MCF 10A (cell line): ENCODE measurements around the gene CCDC9B. TPM values are rescaled to one million over a fixed set of nuclear protein-coding genes. Genes with fewer than 3 reads are reported as not detected.

ENCODE experiments used
- BruUV-seq: library from RNA; stranded (reverse); fragments of 400-500 nt; replicated peaks from 2 replicates; lab custom pipeline; 2021; lab: Mats Ljungman, UMichigan
- CTCF ChIA-PET: fragments of 300-600 bp; sonication (Branson Sonifier 250); formaldehyde crosslinking; extraction: SDS; loops from one replicate; lab custom pipeline; 2021; ENCODE audit warnings: antibody characterized with exemption, inconsistent platforms; lab: Yijun Ruan, JAX
- POLR2A ChIA-PET: fragments of 300-600, 350-650 bp; sonication (Branson Sonifier 250); formaldehyde crosslinking; extraction: SDS; loops from one replicate; lab custom pipeline; 2020; ENCODE audit warnings: antibody characterized with exemption, inconsistent platforms; lab: Yijun Ruan, JAX
- DNase-seq: peaks from one replicate; pipeline ENCODE4 v3.0.0-alpha.2; 2018; ENCODE audit not compliant: unreplicated experiment
- H3K27ac Mint-ChIP-seq: one replicate; pipeline ENCODE4 v1.8.0; 2022; ENCODE audit warnings: mild to moderate bottlenecking, low read depth, mixed read lengths; ENCODE audit not compliant: unreplicated experiment
- H3K27me3 Mint-ChIP-seq: one replicate; pipeline ENCODE4 v1.8.0; 2022; ENCODE audit warnings: mixed read lengths; ENCODE audit not compliant: insufficient read depth, unreplicated experiment
- H3K36me3 Mint-ChIP-seq: one replicate; pipeline ENCODE4 v1.8.0; 2022; ENCODE audit warnings: mild to moderate bottlenecking, moderate library complexity, mixed read lengths; ENCODE audit not compliant: insufficient read depth, unreplicated experiment
- H3K4me1 Mint-ChIP-seq: one replicate; pipeline ENCODE4 v1.8.0; 2022; ENCODE audit warnings: mixed read lengths; ENCODE audit not compliant: insufficient read depth, unreplicated experiment
- H3K4me3 Mint-ChIP-seq: one replicate; pipeline ENCODE4 v1.8.0; 2022; ENCODE audit warnings: mild to moderate bottlenecking, moderate library complexity, mixed read lengths; ENCODE audit not compliant: unreplicated experiment
- H3K9me3 Mint-ChIP-seq: one replicate; pipeline ENCODE4 v1.8.0; 2022; ENCODE audit warnings: mixed read lengths; ENCODE audit not compliant: unreplicated experiment
- CTCF ChIP-seq: fragments of 200-600 bp; IDR thresholded peaks from one replicate; pipeline ENCODE4 v1.8.0; 2022; ENCODE audit warnings: antibody characterized with exemption, mild to moderate bottlenecking; ENCODE audit not compliant: unreplicated experiment
- intact Hi-C: fragments of 100-400 bp; cut with micrococcal nuclease; formaldehyde crosslinking; loops from 2 replicates; pipeline ENCODE4 v1.14.1; 2022
- total RNA-seq: library from RNA; stranded (reverse); gene quantifications from 2 replicates; pipeline ENCODE4 v1.2.3, GENCODE V29; 2022

CCDC9B gene
- total RNA-seq, 1 experiment from 2014 or later, result 36.0 TPM

GRCh38 chr15:40323953-40324937 lies 16.5 kb downstream of the CCDC9B start:
- no peaks in the 10 kb centered on the region for H3K9me3 Mint-ChIP-seq
- peaks cover 14% of the 10 kb centered on the region for H3K36me3 Mint-ChIP-seq
- H3K27ac Mint-ChIP-seq, result no peak overlapping the region
- no peak for TF ChIP-seq CTCF
- intact Hi-C loops, result no loop called here
- H3K4me1 Mint-ChIP-seq, result peaks cover 38% of the 10 kb centered on the region
- no peak for DNase-seq
- H3K4me3 Mint-ChIP-seq, result peak overlapping the region; percentile 69
- POLR2A ChIA-PET, result interaction anchor here (0.8 to 5.7 kb wide), 6 partner anchors 11 to 245 kb away, joined by 3 to 62 read pairs (median 6); partner anchors contain the start of genes CCDC9B, KNSTRN and RPUSD2
- H3K27me3 Mint-ChIP-seq, result no peaks in the 10 kb centered on the region
- CTCF ChIA-PET, result interaction anchor here (0.6 to 7.5 kb wide), 7 partner anchors 14 to 98 kb away, joined by 3 to 123 read pairs (median 25); partner anchors contain the start of gene CCDC9B
- BruUV-seq, result no TSS peak

GRCh38 chr15:40323239-40323952 lies 17.3 kb downstream of the CCDC9B start, which contains the start of gene INAFM2:
Gene INAFM2, plus strand, starts transcription at chr15:40323692. Its CDS starts 364 bp downstream, at chr15:40324056.
- H3K36me3 Mint-ChIP-seq, result peaks cover 14% of the 10 kb centered on the region
- POLR2A ChIA-PET, result interaction anchor here (0.7 to 2.3 kb wide), 11 partner anchors 10 to 541 kb away, joined by 3 to 10 read pairs (median 5); partner anchors contain the start of genes CCDC9B, FSIP1 and PAK6
- intact Hi-C loops, result no loop called here
- DNase-seq, result peak; percentile 89
- peak; percentile 32 for TF ChIP-seq CTCF
- BruUV-seq, result no TSS peak
- no peaks in the 10 kb centered on the region for H3K27me3 Mint-ChIP-seq
- CTCF ChIA-PET, result interaction anchor here (0.6 to 7.1 kb wide), 13 partner anchors 11 to 714 kb away, joined by 3 to 123 read pairs (median 7); partner anchors contain the start of genes CCDC9B and IVD
- no peaks in the 10 kb centered on the region for H3K9me3 Mint-ChIP-seq
- peak within 1 kb of the TSS; percentile 69 for H3K4me3 Mint-ChIP-seq
- no peak within 1 kb of the TSS for H3K27ac Mint-ChIP-seq
- peaks cover 30% of the 10 kb centered on the region for H3K4me1 Mint-ChIP-seq

GRCh38 chr15:40322531-40323238 lies 18.1 kb downstream of the CCDC9B start:
- no peak for TF ChIP-seq CTCF
- ChIA-PET CTCF (interaction anchor here (0.7 to 7.1 kb wide), 16 partner anchors 9 to 713 kb away, joined by 3 to 123 read pairs (median 8); partner anchors contain the start of genes CCDC9B and IVD), POLR2A (interaction anchor here (0.7 to 2.3 kb wide), 11 partner anchors 9 to 540 kb away, joined by 3 to 10 read pairs (median 5); partner anchors contain the start of genes CCDC9B, FSIP1 and PAK6)
- no TSS peak for BruUV-seq
- intact Hi-C loops, result no loop called here
- Mint-ChIP-seq H3K4me1 (peaks cover 23% of the 10 kb centered on the region), H3K27me3 (no peaks in the 10 kb centered on the region), H3K4me3 (peak overlapping the region; percentile 69), H3K36me3 (peaks cover 13% of the 10 kb centered on the region), H3K9me3 (no peaks in the 10 kb centered on the region), H3K27ac (no peak overlapping the region)
- no peak for DNase-seq
